VCaP (cell line): ENCODE results near the gene TP53BP1.
A peak's percentile ranks its signal among the peaks of the same experiment; 100 is the strongest.
"Not testable (repeated sequence)": the region's sequence is repeated elsewhere in the genome, so short reads cannot be mapped to it uniquely, and the experiment has no call there.

Source experiments
- H3K27ac ChIP-seq: fragments of 450-650 bp; 2 replicates; pipeline ENCODE4 v1.5.1; 2017
- TF ChIP-seq, protein P1 (sequence below): fragments of 450-650 bp; conservative IDR thresholded peaks from 2 replicates; pipeline ENCODE4 v1.5.1; 2017; ENCODE audit warnings: mild to moderate bottlenecking, moderate library complexity

The TP53BP1 gene, protein sequence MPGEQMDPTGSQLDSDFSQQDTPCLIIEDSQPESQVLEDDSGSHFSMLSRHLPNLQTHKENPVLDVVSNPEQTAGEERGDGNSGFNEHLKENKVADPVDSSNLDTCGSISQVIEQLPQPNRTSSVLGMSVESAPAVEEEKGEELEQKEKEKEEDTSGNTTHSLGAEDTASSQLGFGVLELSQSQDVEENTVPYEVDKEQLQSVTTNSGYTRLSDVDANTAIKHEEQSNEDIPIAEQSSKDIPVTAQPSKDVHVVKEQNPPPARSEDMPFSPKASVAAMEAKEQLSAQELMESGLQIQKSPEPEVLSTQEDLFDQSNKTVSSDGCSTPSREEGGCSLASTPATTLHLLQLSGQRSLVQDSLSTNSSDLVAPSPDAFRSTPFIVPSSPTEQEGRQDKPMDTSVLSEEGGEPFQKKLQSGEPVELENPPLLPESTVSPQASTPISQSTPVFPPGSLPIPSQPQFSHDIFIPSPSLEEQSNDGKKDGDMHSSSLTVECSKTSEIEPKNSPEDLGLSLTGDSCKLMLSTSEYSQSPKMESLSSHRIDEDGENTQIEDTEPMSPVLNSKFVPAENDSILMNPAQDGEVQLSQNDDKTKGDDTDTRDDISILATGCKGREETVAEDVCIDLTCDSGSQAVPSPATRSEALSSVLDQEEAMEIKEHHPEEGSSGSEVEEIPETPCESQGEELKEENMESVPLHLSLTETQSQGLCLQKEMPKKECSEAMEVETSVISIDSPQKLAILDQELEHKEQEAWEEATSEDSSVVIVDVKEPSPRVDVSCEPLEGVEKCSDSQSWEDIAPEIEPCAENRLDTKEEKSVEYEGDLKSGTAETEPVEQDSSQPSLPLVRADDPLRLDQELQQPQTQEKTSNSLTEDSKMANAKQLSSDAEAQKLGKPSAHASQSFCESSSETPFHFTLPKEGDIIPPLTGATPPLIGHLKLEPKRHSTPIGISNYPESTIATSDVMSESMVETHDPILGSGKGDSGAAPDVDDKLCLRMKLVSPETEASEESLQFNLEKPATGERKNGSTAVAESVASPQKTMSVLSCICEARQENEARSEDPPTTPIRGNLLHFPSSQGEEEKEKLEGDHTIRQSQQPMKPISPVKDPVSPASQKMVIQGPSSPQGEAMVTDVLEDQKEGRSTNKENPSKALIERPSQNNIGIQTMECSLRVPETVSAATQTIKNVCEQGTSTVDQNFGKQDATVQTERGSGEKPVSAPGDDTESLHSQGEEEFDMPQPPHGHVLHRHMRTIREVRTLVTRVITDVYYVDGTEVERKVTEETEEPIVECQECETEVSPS (N-terminal part only)

DNA sequence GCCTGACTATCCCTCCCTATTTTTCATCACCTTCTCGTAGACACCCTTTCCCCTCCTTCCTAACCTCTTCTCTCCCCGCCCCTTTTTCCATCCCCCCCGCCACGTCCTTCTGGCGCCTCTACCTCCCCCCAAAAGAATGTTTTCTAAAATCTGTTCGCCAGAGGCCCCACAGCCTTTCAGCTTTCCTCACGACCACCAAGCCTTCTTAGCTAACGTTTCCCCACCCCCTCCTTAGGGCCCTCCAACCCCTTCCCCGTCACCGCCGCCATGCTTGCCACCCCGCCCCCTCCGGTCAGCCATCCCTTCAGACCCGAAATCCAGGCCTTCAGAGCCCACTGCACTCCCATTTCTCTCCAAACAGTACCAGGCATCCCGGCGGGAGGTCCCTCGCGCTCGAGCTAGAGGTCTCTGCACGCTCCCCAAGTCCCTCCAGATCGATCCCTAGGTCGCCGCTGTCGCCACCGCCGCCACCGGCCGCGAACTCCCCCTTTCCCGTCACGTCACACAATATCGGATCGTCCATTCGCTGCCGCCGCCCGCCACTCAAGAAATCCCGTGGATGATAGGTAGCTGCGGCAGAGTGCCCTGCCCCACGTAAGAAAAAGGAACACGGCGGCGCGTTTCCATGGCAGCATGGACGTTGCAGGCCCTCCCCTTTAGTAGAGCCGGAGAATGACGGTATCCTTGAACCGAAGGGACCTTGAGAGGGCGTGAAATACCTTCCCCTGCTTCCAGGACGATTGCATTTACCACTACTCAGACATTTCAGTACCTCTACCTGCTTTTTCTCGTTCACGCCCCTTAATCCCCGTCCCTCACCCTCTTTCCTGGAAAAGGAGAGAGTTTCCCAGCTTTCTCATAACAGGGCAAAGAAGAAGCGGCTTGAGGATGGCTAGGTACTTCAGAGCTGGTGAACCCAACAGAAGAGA lies at the start of gene TP53BP1:
TP53BP1 (minus strand) TSS at position 484 of the 929 bp plus-strand sequence; CDS start at position 371, 113 bp downstream.
- H3K27ac ChIP-seq, result peak within 1 kb of the TSS; percentile 69
- TF ChIP-seq, protein P1, sequence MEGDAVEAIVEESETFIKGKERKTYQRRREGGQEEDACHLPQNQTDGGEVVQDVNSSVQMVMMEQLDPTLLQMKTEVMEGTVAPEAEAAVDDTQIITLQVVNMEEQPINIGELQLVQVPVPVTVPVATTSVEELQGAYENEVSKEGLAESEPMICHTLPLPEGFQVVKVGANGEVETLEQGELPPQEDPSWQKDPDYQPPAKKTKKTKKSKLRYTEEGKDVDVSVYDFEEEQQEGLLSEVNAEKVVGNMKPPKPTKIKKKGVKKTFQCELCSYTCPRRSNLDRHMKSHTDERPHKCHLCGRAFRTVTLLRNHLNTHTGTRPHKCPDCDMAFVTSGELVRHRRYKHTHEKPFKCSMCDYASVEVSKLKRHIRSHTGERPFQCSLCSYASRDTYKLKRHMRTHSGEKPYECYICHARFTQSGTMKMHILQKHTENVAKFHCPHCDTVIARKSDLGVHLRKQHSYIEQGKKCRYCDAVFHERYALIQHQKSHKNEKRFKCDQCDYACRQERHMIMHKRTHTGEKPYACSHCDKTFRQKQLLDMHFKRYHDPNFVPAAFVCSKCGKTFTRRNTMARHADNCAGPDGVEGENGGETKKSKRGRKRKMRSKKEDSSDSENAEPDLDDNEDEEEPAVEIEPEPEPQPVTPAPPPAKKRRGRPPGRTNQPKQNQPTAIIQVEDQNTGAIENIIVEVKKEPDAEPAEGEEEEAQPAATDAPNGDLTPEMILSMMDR, result no peak

DNA sequence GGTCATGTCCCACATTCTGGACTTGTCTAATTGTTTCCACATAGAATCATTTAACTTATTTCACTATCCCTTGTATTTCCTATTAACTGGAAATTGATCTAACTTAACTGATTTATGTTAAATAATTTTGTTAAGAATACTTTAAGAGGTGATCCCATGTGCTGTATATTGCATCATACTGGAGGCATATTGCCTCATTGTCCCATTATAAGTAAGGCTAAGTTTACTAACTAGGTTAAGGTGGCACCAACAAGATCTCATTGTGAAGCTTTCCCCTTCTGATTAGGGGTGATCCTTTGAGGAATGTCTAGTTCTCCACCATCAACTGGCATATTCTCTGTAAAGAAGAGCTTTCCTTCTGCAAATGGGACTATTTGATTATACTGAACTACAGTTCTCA lies 48.8 kb upstream of the TP53BP1 start:
- H3K27ac ChIP-seq, result no peak overlapping the region
- TF ChIP-seq, protein P1, result no peak

DNA sequence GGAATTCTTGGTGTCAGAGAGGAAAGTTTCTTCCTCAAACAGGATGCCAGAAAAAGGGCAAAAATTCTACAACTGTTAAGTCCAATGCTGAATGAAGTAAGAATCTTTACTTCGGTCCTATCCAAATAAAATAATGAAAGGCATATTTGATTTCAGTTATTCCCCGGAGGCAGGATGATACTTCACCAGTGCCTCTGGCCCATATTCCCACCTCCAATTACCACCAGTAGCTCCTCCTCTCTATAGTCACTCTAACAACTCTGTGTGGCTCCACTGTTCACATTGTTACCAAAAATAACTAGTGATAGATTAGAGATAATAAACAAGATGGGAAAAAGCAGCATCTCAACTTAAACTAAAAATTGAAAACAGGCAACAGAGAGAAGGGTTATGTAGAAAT lies 45.1 kb upstream of the TP53BP1 start:
- no peak overlapping the region for H3K27ac ChIP-seq
- TF ChIP-seq, protein P1, result no peak

DNA sequence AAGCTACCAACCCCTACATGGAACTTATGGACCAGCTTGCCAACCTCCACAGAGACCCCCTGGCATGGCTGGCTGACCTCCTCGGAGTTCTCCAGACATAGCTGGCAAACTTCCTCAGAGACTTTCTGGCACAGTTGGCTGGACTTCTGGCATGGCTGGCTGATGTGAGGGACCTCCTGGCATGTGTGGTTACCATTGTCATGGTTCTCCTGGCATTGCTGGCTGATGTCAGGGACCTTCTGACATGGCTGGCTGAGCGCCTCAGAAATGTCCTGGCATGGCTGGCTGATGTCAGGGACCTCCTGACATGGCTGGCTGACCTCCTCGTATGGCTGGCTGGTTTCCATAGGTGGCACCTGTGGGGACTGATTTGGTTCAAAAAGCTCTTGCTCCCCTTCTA lies 41.9 kb upstream of the TP53BP1 start:
- TF ChIP-seq, protein P1, result no peak
- no peak overlapping the region for H3K27ac ChIP-seq

DNA sequence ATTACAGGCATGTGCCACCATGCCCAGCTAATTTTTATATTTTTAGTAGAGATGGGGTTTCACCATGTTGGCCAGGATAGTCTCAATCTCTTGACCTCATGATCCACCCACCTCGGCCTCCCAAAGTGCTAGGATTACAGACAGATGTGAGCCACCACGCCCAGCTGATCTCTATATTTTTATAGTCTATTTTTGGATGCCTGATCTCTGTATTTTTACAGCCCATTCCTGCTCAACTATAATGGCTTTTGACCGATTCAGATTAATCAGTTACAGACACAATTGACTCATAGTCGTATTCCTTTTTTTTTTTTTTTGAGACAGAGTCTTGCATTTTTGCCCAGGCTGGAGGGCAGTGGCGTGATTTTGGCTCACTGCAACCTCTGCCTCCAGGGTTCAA lies 39.9 kb upstream of the TP53BP1 start:
- H3K27ac ChIP-seq, result not testable (repeated sequence)

DNA sequence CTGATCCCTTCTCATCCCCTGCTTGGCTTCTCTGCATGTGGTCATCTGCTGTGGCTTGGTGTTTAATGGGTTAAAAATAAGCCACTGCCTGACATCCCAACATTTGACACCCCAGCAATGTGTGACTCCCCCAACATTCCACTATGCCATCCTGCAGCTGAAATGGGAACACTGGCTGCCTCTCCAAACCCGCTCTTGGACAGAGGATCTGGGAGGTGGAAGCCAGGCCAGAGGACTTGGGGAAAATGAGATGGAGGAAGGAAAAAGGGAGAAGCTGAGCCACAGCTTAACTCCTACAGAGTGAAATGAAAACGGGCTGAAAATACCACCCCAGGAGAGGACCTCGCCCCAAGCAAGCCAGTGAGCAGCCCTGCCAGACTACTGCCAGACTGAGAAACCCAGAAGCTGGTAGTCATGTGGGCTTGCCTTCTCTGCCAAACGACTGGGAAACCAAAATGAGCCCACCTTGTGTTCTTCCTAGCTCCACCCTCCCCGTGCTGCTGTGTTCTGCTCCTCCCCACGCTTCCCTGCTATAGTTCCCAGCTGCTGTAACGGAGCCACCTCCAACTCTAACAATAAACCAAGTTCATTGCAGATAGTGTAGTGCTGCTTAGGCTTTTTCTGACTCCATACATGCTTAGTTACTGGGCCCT lies 38.2 kb upstream of the TP53BP1 start:
- no peak overlapping the region for H3K27ac ChIP-seq
- TF ChIP-seq, protein P1, result no peak
